OCI-LY1 (cell line): ENCODE data around the gene NPS.

ENCODE experiments used
- H2AFZ ChIP-seq: fragments of 200-600 bp; sonication (generic), shearing (Covaris generic); 2 replicates; pipeline ENCODE4 v1.6.0; 2014; ENCODE audit warnings: antibody characterized with exemption, mild to moderate bottlenecking, low read length
- H3F3A ChIP-seq: fragments of 200-600 bp; sonication (generic), shearing (Covaris generic); 2 replicates; pipeline ENCODE4 v1.6.0; 2014; ENCODE audit warnings: mild to moderate bottlenecking, antibody characterized with exemption, low read length, moderate library complexity; ENCODE audit not compliant: insufficient read depth
- H3K27ac ChIP-seq: fragments of 200-600 bp; sonication (generic); 2 replicates; pipeline ENCODE4 v1.5.1; 2014; ENCODE audit warnings: low read length, mixed run types, mild to moderate bottlenecking, low read depth; ENCODE audit not compliant: poor library complexity, severe bottlenecking
- H3K27me3 ChIP-seq: fragments of 200-600 bp; sonication (generic); 2 replicates; pipeline ENCODE4 v1.6.0; 2014; ENCODE audit warnings: antibody characterized with exemption, mild to moderate bottlenecking, low read length, moderate library complexity; ENCODE audit not compliant: insufficient read depth
- H3K36me3 ChIP-seq: fragments of 200-600 bp; sonication (generic); 2 replicates; pipeline ENCODE4 v1.6.1; 2014; ENCODE audit warnings: mild to moderate bottlenecking, antibody characterized with exemption, low read length, moderate library complexity, mixed read lengths; ENCODE audit not compliant: insufficient read depth
- H3K4me1 ChIP-seq: fragments of 200-600 bp; sonication (generic); 2 replicates; pipeline ENCODE4 v1.5.1; 2014; ENCODE audit warnings: mild to moderate bottlenecking, low read length, moderate library complexity; ENCODE audit not compliant: insufficient read depth, severe bottlenecking
- H3K4me2 ChIP-seq: fragments of 200-600 bp; sonication (generic), shearing (Covaris generic); 2 replicates; pipeline ENCODE4 v1.6.1; 2014; ENCODE audit warnings: low read length
- H3K4me3 ChIP-seq: fragments of 200-600 bp; sonication (generic); 2 replicates; pipeline ENCODE4 v1.5.1; 2014; ENCODE audit warnings: low read length, low read depth, mild to moderate bottlenecking, mixed read lengths; ENCODE audit not compliant: poor library complexity, severe bottlenecking
- H3K79me2 ChIP-seq: fragments of 200-600 bp; shearing (Covaris generic); 2 replicates; pipeline ENCODE4 v1.6.1; 2016; ENCODE audit warnings: mixed run types, low read length, mixed read lengths; ENCODE audit not compliant: insufficient read depth
- H3K9ac ChIP-seq: fragments of 200-600 bp; sonication (generic), shearing (Covaris generic); 2 replicates; pipeline ENCODE4 v1.6.1; 2014; ENCODE audit warnings: mild to moderate bottlenecking, low read length, mixed read lengths
- H3K9me2 ChIP-seq: fragments of 200-600 bp; sonication (generic), shearing (Covaris generic); 2 replicates; pipeline ENCODE4 v1.6.1; 2014; ENCODE audit warnings: low read depth, mild to moderate bottlenecking, low read length, mixed read lengths
- H3K9me3 ChIP-seq: fragments of 200-600 bp; shearing (Covaris generic); 2 replicates; pipeline ENCODE4 v1.6.1; 2014; ENCODE audit warnings: low read length, mixed read lengths
- H4K20me1 ChIP-seq: fragments of 200-600 bp; sonication (generic), shearing (Covaris generic); 2 replicates; pipeline ENCODE4 v1.6.0; 2016; ENCODE audit warnings: mild to moderate bottlenecking, low read length; ENCODE audit not compliant: insufficient read depth
- EZH2 ChIP-seq: fragments of 200-600 bp; sonication (generic), shearing (Covaris generic); IDR thresholded peaks from 2 replicates; pipeline ENCODE4 v1.8.0; 2017; ENCODE audit warnings: borderline replicate concordance, mixed run types, mild to moderate bottlenecking, antibody characterized with exemption, low read length, moderate library complexity, mixed read lengths
- TF ChIP-seq, protein P1 (sequence below): fragments of 200-600 bp; sonication (generic), shearing (Covaris generic); IDR thresholded peaks from 2 replicates; pipeline ENCODE4 v1.5.1; 2017; ENCODE audit warnings: mild to moderate bottlenecking, antibody characterized with exemption, low read length, moderate library complexity, mixed read lengths

The NPS gene

GRCh38 chr10:127535802-127536515 lies 13.2 kb upstream of the NPS start:
- Histone ChIP-seq H3K4me3 (no peak overlapping the region), H4K20me1 (no peaks in the 10 kb centered on the region), H3K9ac (no peak overlapping the region), H3K36me3 (no peaks in the 10 kb centered on the region), H3K27ac (no peak overlapping the region), H3K4me2 (no peak overlapping the region), H3K79me2 (no peaks in the 10 kb centered on the region), H3K27me3 (no peaks in the 10 kb centered on the region), H3F3A (no peaks in the 10 kb centered on the region), H3K4me1 (no peaks in the 10 kb centered on the region), H2AFZ (no peak overlapping the region), H3K9me3 (no peaks in the 10 kb centered on the region), H3K9me2 (no peaks in the 10 kb centered on the region)
- TF ChIP-seq, protein P1, sequence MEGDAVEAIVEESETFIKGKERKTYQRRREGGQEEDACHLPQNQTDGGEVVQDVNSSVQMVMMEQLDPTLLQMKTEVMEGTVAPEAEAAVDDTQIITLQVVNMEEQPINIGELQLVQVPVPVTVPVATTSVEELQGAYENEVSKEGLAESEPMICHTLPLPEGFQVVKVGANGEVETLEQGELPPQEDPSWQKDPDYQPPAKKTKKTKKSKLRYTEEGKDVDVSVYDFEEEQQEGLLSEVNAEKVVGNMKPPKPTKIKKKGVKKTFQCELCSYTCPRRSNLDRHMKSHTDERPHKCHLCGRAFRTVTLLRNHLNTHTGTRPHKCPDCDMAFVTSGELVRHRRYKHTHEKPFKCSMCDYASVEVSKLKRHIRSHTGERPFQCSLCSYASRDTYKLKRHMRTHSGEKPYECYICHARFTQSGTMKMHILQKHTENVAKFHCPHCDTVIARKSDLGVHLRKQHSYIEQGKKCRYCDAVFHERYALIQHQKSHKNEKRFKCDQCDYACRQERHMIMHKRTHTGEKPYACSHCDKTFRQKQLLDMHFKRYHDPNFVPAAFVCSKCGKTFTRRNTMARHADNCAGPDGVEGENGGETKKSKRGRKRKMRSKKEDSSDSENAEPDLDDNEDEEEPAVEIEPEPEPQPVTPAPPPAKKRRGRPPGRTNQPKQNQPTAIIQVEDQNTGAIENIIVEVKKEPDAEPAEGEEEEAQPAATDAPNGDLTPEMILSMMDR, result no peak
- no peak for TF ChIP-seq EZH2

GRCh38 chr10:127536972-127537760 lies 11.9 kb upstream of the NPS start:
- no peak overlapping the region for H3K27ac ChIP-seq
- no peak overlapping the region for H3K4me3 ChIP-seq
- no peak overlapping the region for H3K4me2 ChIP-seq
- H3K27me3 ChIP-seq, result no peaks in the 10 kb centered on the region
- no peaks in the 10 kb centered on the region for H3K79me2 ChIP-seq
- no peak overlapping the region for H2AFZ ChIP-seq
- H3K36me3 ChIP-seq, result no peaks in the 10 kb centered on the region
- no peaks in the 10 kb centered on the region for H3F3A ChIP-seq
- no peak overlapping the region for H3K9ac ChIP-seq
- no peaks in the 10 kb centered on the region for H3K9me3 ChIP-seq
- TF ChIP-seq EZH2, result no peak
- TF ChIP-seq, protein P1, result no peak
- H3K9me2 ChIP-seq, result no peaks in the 10 kb centered on the region
- no peaks in the 10 kb centered on the region for H4K20me1 ChIP-seq
- no peaks in the 10 kb centered on the region for H3K4me1 ChIP-seq

DNA sequence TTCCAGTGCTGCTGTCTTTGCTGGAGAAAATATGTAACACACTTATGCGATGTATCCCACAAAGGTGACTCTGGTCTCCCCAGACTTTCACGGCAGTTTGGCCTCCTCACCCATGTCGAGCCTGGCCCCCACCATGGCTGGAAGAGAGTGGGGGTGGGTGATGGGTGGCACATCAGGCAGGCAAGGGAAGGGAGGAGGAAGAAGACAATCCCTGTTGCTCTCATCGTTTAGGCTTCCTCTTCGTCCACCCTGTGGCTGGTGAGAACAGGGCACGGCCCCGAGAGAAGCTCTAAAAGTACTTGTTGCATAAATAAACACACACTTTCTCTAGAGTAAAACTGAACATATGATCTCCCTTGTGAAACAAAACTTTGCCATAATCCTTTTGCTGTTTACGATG lies 11.2 kb upstream of the NPS start:
- no peak overlapping the region for H3K4me3 ChIP-seq
- no peaks in the 10 kb centered on the region for H3K27me3 ChIP-seq
- no peaks in the 10 kb centered on the region for H3K36me3 ChIP-seq
- H3K9me3 ChIP-seq, result no peaks in the 10 kb centered on the region
- H3K4me2 ChIP-seq, result no peak overlapping the region
- H3K9me2 ChIP-seq, result no peaks in the 10 kb centered on the region
- H3K27ac ChIP-seq, result no peak overlapping the region
- no peaks in the 10 kb centered on the region for H4K20me1 ChIP-seq
- no peaks in the 10 kb centered on the region for H3K4me1 ChIP-seq
- no peaks in the 10 kb centered on the region for H3F3A ChIP-seq
- no peaks in the 10 kb centered on the region for H3K79me2 ChIP-seq
- no peak overlapping the region for H3K9ac ChIP-seq
- no peak overlapping the region for H2AFZ ChIP-seq
- TF ChIP-seq, protein P1, result no peak
- TF ChIP-seq EZH2, result no peak
